NAMALWA (cell line): ENCODE measurements around the gene ARPC2.
"Not testable (repeated sequence)": the region's sequence is repeated elsewhere in the genome, so short reads cannot be mapped to it uniquely, and the experiment has no call there.

Experiments
- DNase-seq: peaks from one replicate; pipeline ENCODE4 v3.0.0-alpha.2; 2015; ENCODE audit warnings: low spot score

Gene ARPC2

GRCh38 chr2:218216674-218217359, at the start of gene ARPC2:
Gene ARPC2, plus strand, starts transcription at chr2:218217189. Its CDS starts 282 bp downstream, at chr2:218217471.
- DNase-seq = peak; percentile 95

GRCh38 chr2:218168016-218168415, 49.0 kb upstream of the ARPC2 start:
- no peak for DNase-seq

GRCh38 chr2:218168635-218169462, 48.1 kb upstream of the ARPC2 start:
- peak; percentile 85 for DNase-seq

- no peak for DNase-seq
Observed at GRCh38 chr2:218169757-218170546, 47.0 kb upstream of the ARPC2 start.

GRCh38 chr2:218171744-218172143, 45.2 kb upstream of the ARPC2 start:
- DNase-seq = not testable (repeated sequence)

- DNase-seq = no peak
Observed at GRCh38 chr2:218172845-218173244, 44.1 kb upstream of the ARPC2 start.

- DNase-seq = no peak
Observed at GRCh38 chr2:218179782-218180181, 37.2 kb upstream of the ARPC2 start.

GRCh38 chr2:218180467-218181114, 36.4 kb upstream of the ARPC2 start:
- no peak for DNase-seq

GRCh38 chr2:218184331-218184730, 32.7 kb upstream of the ARPC2 start:
- DNase-seq = no peak

GRCh38 chr2:218186355-218186766, 30.6 kb upstream of the ARPC2 start:
- DNase-seq = peak; percentile 83

GRCh38 chr2:218186876-218187275, 30.1 kb upstream of the ARPC2 start:
- no peak for DNase-seq

- DNase-seq = no peak
Observed at GRCh38 chr2:218187296-218188015, 29.5 kb upstream of the ARPC2 start.

GRCh38 chr2:218188528-218188927, 28.5 kb upstream of the ARPC2 start:
- no peak for DNase-seq

- no peak for DNase-seq
Observed at GRCh38 chr2:218192902-218193430, 24.0 kb upstream of the ARPC2 start.

GRCh38 chr2:218193701-218194100, 23.3 kb upstream of the ARPC2 start:
- no peak for DNase-seq

- no peak for DNase-seq
Observed at GRCh38 chr2:218194880-218195279, 22.1 kb upstream of the ARPC2 start.

GRCh38 chr2:218196974-218197373, 20.0 kb upstream of the ARPC2 start:
- DNase-seq = no peak

- no peak for DNase-seq
Observed at GRCh38 chr2:218202266-218202665, 14.7 kb upstream of the ARPC2 start.

GRCh38 chr2:218209078-218209477, 7.9 kb upstream of the ARPC2 start:
- DNase-seq = no peak

- no peak for DNase-seq
Observed at GRCh38 chr2:218214116-218214515, 2.9 kb upstream of the ARPC2 start.

GRCh38 chr2:218216336-218216673, 684 bp upstream of the ARPC2 start:
- no peak for DNase-seq
